ENCODE measurements around the gene KRT23.

KRT23 gene

GRCh38 chr17:40879026-40879425 is 58.4 kb downstream of the KRT23 start:
- Mint-ChIP-seq H3K4me1 (ENCODE audit: low read depth) (no peaks in the 10 kb centered on the region), H3K9me3 (no peaks in the 10 kb centered on the region), H3K36me3 (ENCODE audit: low read depth) (no peaks in the 10 kb centered on the region), H3K27me3 (ENCODE audit: low read depth) (peaks cover 13% of the 10 kb centered on the region), H3K27ac (no peak overlapping the region), H3K4me3 (no peak overlapping the region)

DNA sequence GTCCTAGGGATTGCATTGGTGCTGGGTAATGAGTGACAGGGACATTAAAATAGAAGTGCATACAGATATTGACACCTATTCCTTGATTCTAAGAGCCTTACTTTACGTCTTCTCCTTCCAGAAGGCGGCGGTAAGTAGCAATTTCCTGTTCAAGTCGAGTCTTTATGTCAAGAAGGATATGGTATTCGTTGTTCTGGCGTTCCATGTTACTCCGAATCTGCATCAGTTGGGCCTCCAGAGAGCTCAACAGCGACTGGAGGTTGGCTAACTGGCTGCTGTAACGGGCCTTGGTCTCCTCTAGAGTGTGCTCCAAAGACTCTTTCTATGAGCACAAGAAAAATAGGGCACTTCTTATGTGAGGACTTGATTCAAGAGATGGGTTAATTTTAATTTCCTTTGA is 59.4 kb downstream of the KRT23 start:
- H3K4me3 Mint-ChIP-seq: no peak overlapping the region
- H3K36me3 Mint-ChIP-seq (ENCODE audit: low read depth): no peaks in the 10 kb centered on the region
- H3K9me3 Mint-ChIP-seq: no peaks in the 10 kb centered on the region
- H3K27me3 Mint-ChIP-seq (ENCODE audit: low read depth): peaks cover 10% of the 10 kb centered on the region
- no peak overlapping the region for H3K27ac Mint-ChIP-seq
- H3K4me1 Mint-ChIP-seq (ENCODE audit: low read depth): no peaks in the 10 kb centered on the region

GRCh38 chr17:40873801-40874200 is 63.6 kb downstream of the KRT23 start:
- Mint-ChIP-seq H3K27me3 (ENCODE audit: low read depth) (peaks cover 24% of the 10 kb centered on the region), H3K4me3 (no peak overlapping the region)

GRCh38 chr17:40873255-40873654 is 64.2 kb downstream of the KRT23 start:
- Mint-ChIP-seq H3K4me1 (ENCODE audit: low read depth) (no peaks in the 10 kb centered on the region), H3K36me3 (ENCODE audit: low read depth) (no peaks in the 10 kb centered on the region), H3K4me3 (no peak overlapping the region), H3K27me3 (ENCODE audit: low read depth) (peaks cover 24% of the 10 kb centered on the region), H3K27ac (no peak overlapping the region), H3K9me3 (no peaks in the 10 kb centered on the region)

More at GRCh38 chr17:40873801-40874200, 63.6 kb downstream of the KRT23 start:
- H3K9me3 Mint-ChIP-seq: no peaks in the 10 kb centered on the region
- H3K27ac Mint-ChIP-seq: no peak overlapping the region
- no peaks in the 10 kb centered on the region for H3K4me1 Mint-ChIP-seq (ENCODE audit: low read depth)
- no peaks in the 10 kb centered on the region for H3K36me3 Mint-ChIP-seq (ENCODE audit: low read depth)
